Thymus (tissue), 11 donors: ENCODE results near the gene SKAP2. TPM values are rescaled to one million over a fixed set of nuclear protein-coding genes. Genes with fewer than 3 reads are reported as not detected.

Source experiments
- DNase-seq, 9 donors: peaks; one replicate each; pipeline ENCODE4 v3.0.0-alpha.2; 2013; ENCODE audit warnings: low spot score in 9 of 9, low read depth in 6 of 9, missing footprints in 1 of 9
- H3K27ac ChIP-seq, 2 donors: one replicate each; pipeline ENCODE4 v1.5.1; 2013; ENCODE audit warnings: control low read depth in 1 of 2, low read depth in 1 of 2, low read length in 1 of 2, mild to moderate bottlenecking in 1 of 2, moderate library complexity in 1 of 2
- H3K27me3 ChIP-seq, 2 donors: one replicate each; pipeline ENCODE4 v1.5.1; 2013; ENCODE audit warnings: low read length in 1 of 2; ENCODE audit not compliant: control insufficient read depth in 2 of 2, insufficient read depth in 1 of 2
- H3K36me3 ChIP-seq, 2 donors: one replicate each; pipeline ENCODE4 v1.5.1; 2013; ENCODE audit warnings: low read length in 1 of 2, mild to moderate bottlenecking in 1 of 2, moderate library complexity in 1 of 2; ENCODE audit not compliant: control insufficient read depth in 2 of 2, insufficient read depth in 2 of 2
- H3K4me1 ChIP-seq, 2 donors: one replicate each; pipeline ENCODE4 v1.5.1; 2013; ENCODE audit warnings: low read length in 2 of 2; ENCODE audit not compliant: control insufficient read depth in 2 of 2, insufficient read depth in 2 of 2
- H3K4me3 ChIP-seq, 2 donors: one replicate each; pipeline ENCODE4 v1.5.1; 2013; ENCODE audit warnings: low read length in 2 of 2, control low read depth in 1 of 2, mild to moderate bottlenecking in 1 of 2
- H3K9me3 ChIP-seq, 2 donors: one replicate each; pipeline ENCODE4 v1.5.1; 2013; ENCODE audit warnings: low read length in 1 of 2, mild to moderate bottlenecking in 1 of 2; ENCODE audit not compliant: control insufficient read depth in 2 of 2, insufficient read depth in 1 of 2
- WGBS: extraction: QIAGEN DNeasy Blood & Tissue Kit; methylation state at CpG from one replicate; pipeline ENCODE4 v1.1.7; 2013; 5-methylcytosine and 5-hydroxymethylcytosine counted together
- polyA plus RNA-seq: library from polyadenylated mRNA; stranded (reverse); fragments of 200-250 nt; gene quantifications from one replicate; pipeline ENCODE4 v1.2.3, GENCODE V29; 2013
- total RNA-seq: library from RNA; stranded (reverse); fragments of 120-200 nt; gene quantifications from one replicate; pipeline ENCODE4 v1.2.4, GENCODE V29; 2013
- donor health status: healthy.

The SKAP2 gene
- total and polyA plus RNA-seq, 2 donors = 9.8 to 10.6 TPM

GRCh38 chr7:26698806-26699205 is 165.6 kb downstream of the SKAP2 start:
- Histone ChIP-seq H3K4me1 (no peaks in the 10 kb centered on the region), H3K9me3 (no peaks in the 10 kb centered on the region), H3K27me3 (no peaks in the 10 kb centered on the region), H3K27ac (no peak overlapping the region), H3K4me3 (no peak overlapping the region), H3K36me3 (no peaks in the 10 kb centered on the region)
- WGBS = 99% methylated on average over 3 of the region's 3 CpGs
- DNase-seq = no peak

GRCh38 chr7:26698194-26698593 is 166.2 kb downstream of the SKAP2 start:
- Histone ChIP-seq H3K27ac (no peak overlapping the region), H3K4me1 (no peaks in the 10 kb centered on the region), H3K9me3 (no peaks in the 10 kb centered on the region), H3K36me3 (no peaks in the 10 kb centered on the region), H3K27me3 (no peaks in the 10 kb centered on the region), H3K4me3 (no peak overlapping the region)
- 99% methylated on average over 1 of the region's 1 CpG for WGBS
- no peak for DNase-seq

GRCh38 chr7:26696978-26697377 is 167.4 kb downstream of the SKAP2 start:
- 85% methylated on average over 5 of the region's 5 CpGs for WGBS
- H3K9me3 ChIP-seq = no peaks in the 10 kb centered on the region

GRCh38 chr7:26696161-26696560 is 168.2 kb downstream of the SKAP2 start:
- H3K9me3 ChIP-seq = no peaks in the 10 kb centered on the region
- no peak overlapping the region for H3K27ac ChIP-seq
- no peak for DNase-seq
- no peak overlapping the region for H3K4me3 ChIP-seq
- H3K36me3 ChIP-seq = no peaks in the 10 kb centered on the region
- no peaks in the 10 kb centered on the region for H3K4me1 ChIP-seq
- H3K27me3 ChIP-seq = no peaks in the 10 kb centered on the region

More at GRCh38 chr7:26696978-26697377, 167.4 kb downstream of the SKAP2 start:
- Histone ChIP-seq H3K27ac (no peak overlapping the region), H3K4me1 (no peaks in the 10 kb centered on the region), H3K36me3 (no peaks in the 10 kb centered on the region), H3K27me3 (no peaks in the 10 kb centered on the region), H3K4me3 (no peak overlapping the region)
- no peak for DNase-seq

- no peaks in the 10 kb centered on the region for H3K9me3 ChIP-seq
- 96% methylated on average over 3 of the region's 3 CpGs for WGBS
- H3K4me1 ChIP-seq = no peaks in the 10 kb centered on the region
- no peak overlapping the region for H3K27ac ChIP-seq
- no peaks in the 10 kb centered on the region for H3K36me3 ChIP-seq
- no peak for DNase-seq
- no peak overlapping the region for H3K4me3 ChIP-seq
- H3K27me3 ChIP-seq = no peaks in the 10 kb centered on the region
Observed at GRCh38 chr7:26694713-26695112, 169.7 kb downstream of the SKAP2 start.

- no peak for DNase-seq
- no peak overlapping the region for H3K4me3 ChIP-seq
- no peaks in the 10 kb centered on the region for H3K4me1 ChIP-seq
- H3K27ac ChIP-seq = no peak overlapping the region
- H3K9me3 ChIP-seq = no peaks in the 10 kb centered on the region
- no peaks in the 10 kb centered on the region for H3K27me3 ChIP-seq
- H3K36me3 ChIP-seq = no peaks in the 10 kb centered on the region
Observed at GRCh38 chr7:26694141-26694540, 170.2 kb downstream of the SKAP2 start.

- Histone ChIP-seq H3K9me3 (no peaks in the 10 kb centered on the region), H3K27me3 (no peaks in the 10 kb centered on the region), H3K27ac (no peak overlapping the region), H3K36me3 (no peaks in the 10 kb centered on the region), H3K4me1 (no peaks in the 10 kb centered on the region), H3K4me3 (no peak overlapping the region)
- 78% methylated on average over 2 of the region's 2 CpGs for whole genome bisulfite sequencing
- DNase-seq = no peak
Observed at GRCh38 chr7:26691886-26692285, 172.5 kb downstream of the SKAP2 start.

- H3K27ac ChIP-seq = no peak overlapping the region
- 34% methylated on average over 2 of the region's 2 CpGs for WGBS
- no peaks in the 10 kb centered on the region for H3K9me3 ChIP-seq
- no peaks in the 10 kb centered on the region for H3K27me3 ChIP-seq
- no peaks in the 10 kb centered on the region for H3K4me1 ChIP-seq
- DNase-seq = no peak
- H3K36me3 ChIP-seq = no peaks in the 10 kb centered on the region
- no peak overlapping the region for H3K4me3 ChIP-seq
Observed at GRCh38 chr7:26691406-26691805, 173.0 kb downstream of the SKAP2 start.

- H3K4me3 ChIP-seq = no peak overlapping the region
- no peak for DNase-seq
- no peaks in the 10 kb centered on the region for H3K27me3 ChIP-seq
- no peaks in the 10 kb centered on the region for H3K9me3 ChIP-seq
- no peaks in the 10 kb centered on the region for H3K36me3 ChIP-seq
- 97% methylated on average over 2 of the region's 2 CpGs for WGBS
- no peak overlapping the region for H3K27ac ChIP-seq
- H3K4me1 ChIP-seq = no peaks in the 10 kb centered on the region
Observed at GRCh38 chr7:26690135-26690805, 174.1 kb downstream of the SKAP2 start.
